Measurements from ENCODE around the gene PAEP.

PAEP gene

DNA sequence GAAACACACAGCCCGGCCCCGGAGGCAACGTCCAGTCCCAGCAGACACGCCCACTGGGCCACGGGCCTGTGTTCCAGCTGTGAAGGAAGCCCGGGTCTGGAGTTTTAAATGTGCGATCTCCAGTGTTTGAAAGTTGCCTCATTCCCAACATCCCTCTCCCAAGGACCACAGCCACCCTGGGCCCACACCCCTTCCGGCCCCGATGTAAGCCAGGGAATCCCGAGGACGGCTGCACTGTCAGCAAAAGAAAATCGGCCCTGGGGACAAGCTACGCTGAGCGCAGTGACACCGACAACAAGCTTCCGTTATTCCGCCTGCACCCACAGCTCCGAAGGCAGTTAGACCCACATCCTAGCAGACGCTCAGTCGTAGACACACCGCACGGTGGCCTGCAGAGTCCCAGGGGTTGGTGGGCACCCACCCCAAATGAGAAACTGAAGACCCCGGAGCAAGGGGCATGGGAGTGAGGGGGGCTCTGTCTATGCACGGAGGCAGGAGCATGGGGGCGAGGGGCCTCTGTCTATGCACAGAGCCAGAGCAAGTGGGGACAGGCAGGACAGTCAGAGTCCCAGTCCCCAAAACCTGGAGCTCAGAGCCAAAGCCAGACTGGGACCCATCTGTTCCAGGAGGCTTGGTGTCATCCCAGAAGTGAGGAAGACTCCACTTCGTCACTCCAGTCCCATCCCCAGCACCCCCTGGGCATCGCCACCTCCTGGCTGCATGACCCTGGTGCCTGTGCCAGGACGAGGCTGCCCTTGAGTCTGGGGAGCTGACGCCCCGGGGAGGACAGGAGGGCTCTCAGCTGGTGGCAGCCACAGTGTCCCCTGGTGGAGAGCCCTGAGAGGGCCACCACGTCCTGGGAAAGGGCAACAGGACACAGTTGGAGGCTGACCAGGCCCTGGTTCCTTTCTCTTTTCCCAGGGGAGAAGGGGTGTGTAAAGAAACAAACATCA, 54.4 kb downstream of the PAEP start:
- no peak for DNase-seq (ENCODE audit: low read depth in 2 of 2)
